PC-9 (cell line): ENCODE data around the gene GTF2H2C_2.
"Not testable (repeated sequence)": the region's sequence is repeated elsewhere in the genome, so short reads cannot be mapped to it uniquely, and the experiment has no call there.

Source experiments
- BruUV-seq: library from RNA; stranded (reverse); fragments of 400-500 nt; replicated peaks from 2 replicates; lab custom pipeline; 2021; lab: Mats Ljungman, UMichigan
- CTCF ChIA-PET: fragments of 300-600 bp; sonication (Branson Sonifier 250); formaldehyde crosslinking; loops from one replicate; lab custom pipeline; 2022; ENCODE audit warnings: antibody characterized with exemption; lab: Charles Lee
- POLR2A ChIA-PET: fragments of 300-600 bp; sonication (Branson Sonifier 250); formaldehyde crosslinking; loops from one replicate; lab custom pipeline; 2022; ENCODE audit warnings: antibody characterized with exemption; ENCODE audit not compliant: unreplicated experiment; lab: Charles Lee
- DNase-seq, 2 experiments: peaks; one replicate each; pipeline versions ENCODE4 v3.0.0 to v3.0.0-alpha.2; 2015 to 2022; ENCODE audit warnings: mixed read lengths in 1 of 2
- H2AFZ ChIP-seq: fragments of 200-600 bp; sonication (generic); 2 replicates; pipeline ENCODE4 v1.8.1; 2017; ENCODE audit warnings: antibody characterized with exemption
- H3F3A ChIP-seq: fragments of 200-600 bp; sonication (generic); 2 replicates; pipeline ENCODE4 v1.8.1; 2017; ENCODE audit warnings: antibody characterized with exemption, mild to moderate bottlenecking, low read depth; ENCODE audit not compliant: insufficient read depth
- H3K27ac ChIP-seq: fragments of 200-600 bp; sonication (generic); 2 replicates; pipeline ENCODE4 v1.6.1; 2016; ENCODE audit warnings: mixed run types
- H3K27me3 ChIP-seq: fragments of 200-600 bp; sonication (generic); 2 replicates; pipeline ENCODE4 v1.6.1; 2016; ENCODE audit warnings: low read depth, mixed run types; ENCODE audit not compliant: insufficient read depth
- H3K36me3 ChIP-seq: fragments of 200-600 bp; sonication (generic); 2 replicates; pipeline ENCODE4 v1.6.1; 2016; ENCODE audit warnings: low read depth, mixed run types
- H3K4me1 ChIP-seq: fragments of 200-600 bp; sonication (generic); replicated peaks from 2 replicates; pipeline ENCODE4 v1.6.1; 2016; ENCODE audit warnings: mixed run types; ENCODE audit not compliant: insufficient read depth
- H3K4me2 ChIP-seq: fragments of 200-600 bp; sonication (generic); 2 replicates; pipeline ENCODE4 v1.6.1; 2017; ENCODE audit warnings: mixed run types
- H3K4me3 ChIP-seq: fragments of 200-600 bp; sonication (generic); 2 replicates; pipeline ENCODE4 v1.6.1; 2016; ENCODE audit warnings: mixed run types
- H3K79me2 ChIP-seq: fragments of 200-600 bp; sonication (generic); 2 replicates; pipeline ENCODE4 v1.6.1; 2017; ENCODE audit warnings: low read depth, mixed run types
- H3K9me2 ChIP-seq: fragments of 200-600 bp; sonication (generic); 2 replicates; pipeline ENCODE4 v1.8.1; 2017; ENCODE audit warnings: mild to moderate bottlenecking; ENCODE audit not compliant: insufficient read depth
- H3K9me3 ChIP-seq: fragments of 200-600 bp; sonication (generic); 2 replicates; pipeline ENCODE4 v1.8.1; 2016; ENCODE audit warnings: low read depth; ENCODE audit not compliant: insufficient read depth
- H4K20me1 ChIP-seq: fragments of 200-600 bp; sonication (generic); 2 replicates; pipeline ENCODE4 v1.8.1; 2017; ENCODE audit not compliant: insufficient read depth
- intact Hi-C: fragments of 100-400 bp; cut with micrococcal nuclease; formaldehyde crosslinking; loops from one replicate; pipeline ENCODE4 v1.10.0; 2022; ENCODE audit not compliant: unreplicated experiment

The GTF2H2C_2 gene

DNA sequence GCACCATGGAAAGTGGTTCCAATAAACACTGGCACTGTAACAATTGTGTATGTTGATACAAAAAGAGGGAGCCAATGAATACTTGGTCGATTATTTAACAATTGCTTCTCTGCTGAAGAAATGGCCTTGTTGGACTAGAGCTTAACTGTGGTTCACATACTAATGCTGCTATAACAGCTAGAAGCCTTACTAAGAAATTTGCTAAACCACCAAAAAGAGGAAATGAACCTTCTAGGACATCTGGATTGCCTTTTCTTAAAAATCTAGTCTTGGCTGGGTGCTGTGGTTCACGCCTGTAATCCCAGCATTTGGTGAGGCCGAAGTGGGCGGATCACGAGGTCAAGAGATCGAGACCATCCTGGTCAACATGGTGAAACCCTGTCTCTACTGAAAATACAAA is 41.9 kb downstream of the GTF2H2C_2 start:
- H3K4me2 ChIP-seq, H3K27me3 ChIP-seq, H3K4me3 ChIP-seq, DNase-seq, H3F3A ChIP-seq, H4K20me1 ChIP-seq, POLR2A ChIA-PET, H3K36me3 ChIP-seq, H3K79me2 ChIP-seq, CTCF ChIA-PET, H3K4me1 ChIP-seq, BruUV-seq, H2AFZ ChIP-seq, H3K9me2 ChIP-seq, intact Hi-C loops, H3K9me3 ChIP-seq, H3K27ac ChIP-seq: not testable (repeated sequence)

DNA sequence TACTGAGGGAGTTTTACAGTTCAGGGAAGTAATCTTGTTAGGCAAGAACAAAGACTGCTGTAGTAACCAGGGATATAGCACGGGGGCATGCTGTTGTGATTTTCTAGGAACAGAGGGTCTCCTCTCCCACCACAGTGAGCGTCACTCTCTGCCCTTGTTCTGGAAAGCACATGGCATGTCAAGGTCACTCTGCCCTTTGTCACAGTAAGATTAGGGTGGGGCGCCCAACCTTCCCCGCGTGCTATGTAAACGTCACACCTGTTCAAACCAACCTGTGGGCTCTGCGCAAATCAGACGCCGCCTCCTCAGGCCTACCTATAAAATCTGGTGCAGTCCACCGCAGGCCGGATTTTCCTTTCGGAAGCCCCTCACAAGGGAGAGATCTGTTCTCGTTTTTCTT is 44.0 kb downstream of the GTF2H2C_2 start:
- H3K79me2 ChIP-seq, POLR2A ChIA-PET, H3K4me1 ChIP-seq, H2AFZ ChIP-seq, CTCF ChIA-PET, intact Hi-C loops, H3K9me2 ChIP-seq, H4K20me1 ChIP-seq, H3F3A ChIP-seq, DNase-seq, H3K36me3 ChIP-seq, BruUV-seq, H3K27ac ChIP-seq, H3K9me3 ChIP-seq, H3K27me3 ChIP-seq, H3K4me3 ChIP-seq, H3K4me2 ChIP-seq: not testable (repeated sequence)

DNA sequence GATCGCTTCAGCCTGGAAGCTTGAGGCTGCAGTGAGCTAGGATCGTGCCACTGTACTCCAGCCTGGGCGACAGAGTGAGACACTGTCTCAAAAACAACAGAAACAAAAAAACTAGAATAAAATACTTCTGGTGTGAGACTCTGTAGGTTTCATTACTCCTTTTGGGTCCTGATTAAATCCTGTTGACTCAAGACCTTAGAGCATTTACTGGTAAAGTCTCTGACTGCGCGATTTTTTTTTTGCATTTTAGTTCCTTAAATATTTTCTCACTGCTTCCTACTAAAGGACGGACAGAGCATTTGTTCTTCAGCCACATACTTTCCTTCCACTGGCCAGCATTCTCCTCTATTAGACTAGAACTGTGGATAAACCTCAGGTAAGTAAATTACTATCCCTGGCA is 46.8 kb downstream of the GTF2H2C_2 start:
- H3K4me2 ChIP-seq, H3K27ac ChIP-seq, intact Hi-C loops, H3K79me2 ChIP-seq, POLR2A ChIA-PET, H3K9me3 ChIP-seq, H3K36me3 ChIP-seq, H3K27me3 ChIP-seq, CTCF ChIA-PET, H2AFZ ChIP-seq, H4K20me1 ChIP-seq, H3K4me3 ChIP-seq, H3K9me2 ChIP-seq, BruUV-seq, DNase-seq, H3F3A ChIP-seq, H3K4me1 ChIP-seq: not testable (repeated sequence)

DNA sequence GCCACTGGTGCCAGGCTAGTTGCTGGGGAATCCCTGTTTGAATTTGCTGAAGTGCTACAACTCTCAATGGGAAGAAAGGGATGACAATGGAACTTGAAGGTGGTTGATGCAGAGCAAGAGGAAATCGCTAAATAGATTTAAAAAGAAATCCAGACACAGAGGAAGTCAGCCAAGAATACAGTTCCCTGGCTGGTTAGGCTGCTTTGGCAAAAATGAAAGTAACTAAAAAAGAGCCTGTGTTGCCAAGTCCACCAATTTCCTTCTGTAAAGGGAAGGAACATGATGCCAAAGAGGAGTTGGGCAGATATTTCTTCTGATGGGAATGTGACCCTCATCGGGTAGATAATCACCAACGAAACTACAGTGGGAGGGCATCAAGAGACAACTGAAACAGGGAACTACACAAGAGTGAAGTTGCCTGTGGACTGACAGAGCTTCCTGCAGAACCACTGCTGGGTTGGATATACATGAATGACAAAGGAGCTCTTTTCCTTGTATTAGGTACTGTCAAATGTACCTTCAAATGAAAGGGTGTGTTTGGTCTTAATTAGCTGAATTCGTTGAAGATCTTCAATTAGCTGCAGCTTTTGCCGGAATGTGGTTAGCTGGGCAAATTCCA is 49.0 kb downstream of the GTF2H2C_2 start:
- H3K9me2 ChIP-seq, H3K9me3 ChIP-seq, H3F3A ChIP-seq, H3K4me1 ChIP-seq, H3K4me2 ChIP-seq, CTCF ChIA-PET, H3K36me3 ChIP-seq, H3K79me2 ChIP-seq, intact Hi-C loops, H4K20me1 ChIP-seq, H3K27me3 ChIP-seq, BruUV-seq, H3K27ac ChIP-seq, POLR2A ChIA-PET, DNase-seq, H3K4me3 ChIP-seq, H2AFZ ChIP-seq: not testable (repeated sequence)

DNA sequence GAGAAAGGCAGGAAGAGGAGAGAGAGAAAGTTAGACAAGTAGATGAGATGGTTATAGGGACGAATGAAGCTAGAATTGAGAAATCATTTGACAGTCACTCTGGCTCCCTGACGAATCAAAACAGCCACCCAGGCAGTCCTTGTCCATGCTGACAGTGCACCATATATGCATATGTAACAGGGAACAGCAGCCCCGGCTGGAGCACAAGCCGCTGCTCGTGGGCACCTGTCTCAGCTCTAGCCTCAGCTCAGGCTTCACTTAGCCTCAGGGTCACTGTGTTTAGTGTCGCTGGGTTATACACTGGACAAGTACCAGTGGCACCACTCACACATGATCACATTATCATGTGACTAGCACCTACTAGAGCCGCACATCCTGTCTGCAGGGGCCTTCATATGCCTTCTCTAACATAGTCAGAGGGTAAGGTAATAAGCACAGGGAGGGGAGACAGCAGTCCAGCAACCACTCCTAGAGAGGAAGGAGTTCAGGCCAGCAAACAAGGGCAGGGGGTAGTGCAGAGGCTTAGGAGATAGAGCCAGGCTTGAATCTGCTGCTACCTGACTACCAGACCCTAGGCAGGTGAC is 54.9 kb downstream of the GTF2H2C_2 start:
- H3K27me3 ChIP-seq, CTCF ChIA-PET, H3F3A ChIP-seq, H3K27ac ChIP-seq, intact Hi-C loops, H3K9me3 ChIP-seq, H3K79me2 ChIP-seq, H3K9me2 ChIP-seq, POLR2A ChIA-PET, H3K36me3 ChIP-seq, H3K4me2 ChIP-seq, H3K4me1 ChIP-seq, H3K4me3 ChIP-seq, BruUV-seq, DNase-seq, H2AFZ ChIP-seq, H4K20me1 ChIP-seq: not testable (repeated sequence)
